ENCODE measurements around the gene FGD4. TPM values are rescaled to one million over a fixed set of nuclear protein-coding genes. Genes with fewer than 3 reads are reported as not detected.

Gene FGD4
- total and polyA plus RNA-seq, 9 of the 15 experiments (the other 6 are each of a cell fraction or from before 2014, with no cell fraction given), result 0.05 to 0.51 (median 0.27) TPM

GRCh38 chr12:32512379-32512778 is 113.0 kb downstream of the FGD4 start:
- Histone ChIP-seq H3K4me1 (replicated peaks in 1 of 2; ENCODE audit: control insufficient read depth in 2 of 2, insufficient read depth in 2 of 2, low read length in 2 of 2) (peaks cover 0 to 3% of the 10 kb centered on the region in 2 experiments; a peak in 1 of 5 replicates), H3K9me3 (replicated peaks; ENCODE audit: control insufficient read depth, insufficient read depth, low read depth, low read length) (no peaks in the 10 kb centered on the region), H3K36me3 (ENCODE audit: control insufficient read depth, insufficient read depth, low read length) (no peaks in the 10 kb centered on the region), H3K27me3 (ENCODE audit: control insufficient read depth in 2 of 2, insufficient read depth in 2 of 2, low read length in 2 of 2) (peaks cover 0 to 9% of the 10 kb centered on the region in 2 experiments; a peak in 1 of 5 replicates), H3K4me3 (no peak overlapping the region), H3K79me2 (ENCODE audit: control insufficient read depth, insufficient read depth, low read length) (no peaks in the 10 kb centered on the region), H3K4me2 (ENCODE audit: insufficient read depth, low read length) (no peak overlapping the region), H4K20me1 (replicated peaks; ENCODE audit: control insufficient read depth, insufficient read depth, low read length) (no peaks in the 10 kb centered on the region), H3K27ac (ENCODE audit: extremely low read depth, low read depth, low read length) (no peak overlapping the region), H2AFZ (ENCODE audit: low read depth, low read length) (no peak overlapping the region), H3K9me1 (ENCODE audit: control insufficient read depth, insufficient read depth, low read length) (no peaks in the 10 kb centered on the region), H3K9ac (ENCODE audit: insufficient read depth in 1 of 2, low read depth in 2 of 2, low read length in 2 of 2) (no peak overlapping the region)
- POLR2A ChIA-PET, result no interaction called here
- no TSS peak for BruUV-seq (replicated peaks)
- TF ChIP-seq SMAD1 (IDR thresholded peaks at IDR 0.05; ENCODE audit: low read depth, low read length, partially characterized antibody) (no peak), NEUROD1 (IDR thresholded peaks at IDR 0.05; ENCODE audit: borderline replicate concordance, low read depth, low read length, partially characterized antibody) (no peak), ZNF277 (CRISPR knock-in tag; IDR thresholded peaks at IDR 0.05; ENCODE audit: borderline replicate concordance) (no peak), ZNF586 (CRISPR knock-in tag; conservative IDR thresholded peaks at IDR 0.05) (no peak)
- DNase-seq (ENCODE audit: extremely low read depth in 1 of 4, low spot score in 3 of 4) (no peak), ATAC-seq (no peak), FAIRE-seq (no peak)
- 32% methylated on average over 2 of the region's 2 CpGs for WGBS (ENCODE audit: insufficient coverage, low coverage, missing lambda C conversion rate)
- in situ Hi-C loops (cut with MboI) (no loop called here), intact Hi-C loops (cut with micrococcal nuclease) (no loop called here)
- CTCF ChIA-PET (ENCODE audit: low intra/inter-chr PET ratio), result no interaction called here

- Histone ChIP-seq H3K9me1 (ENCODE audit: control insufficient read depth, insufficient read depth, low read length) (no peaks in the 10 kb centered on the region), H2AFZ (ENCODE audit: low read depth, low read length) (no peak overlapping the region), H3K27ac (ENCODE audit: extremely low read depth, low read depth, low read length) (no peak overlapping the region), H3K4me2 (ENCODE audit: insufficient read depth, low read length) (no peak overlapping the region), H3K79me2 (ENCODE audit: control insufficient read depth, insufficient read depth, low read length) (no peaks in the 10 kb centered on the region), H4K20me1 (replicated peaks; ENCODE audit: control insufficient read depth, insufficient read depth, low read length) (no peaks in the 10 kb centered on the region), H3K4me1 (replicated peaks in 1 of 2; ENCODE audit: control insufficient read depth in 2 of 2, insufficient read depth in 2 of 2, low read length in 2 of 2) (peaks cover 0 to 3% of the 10 kb centered on the region in 2 experiments; a peak in 1 of 5 replicates), H3K9me3 (replicated peaks; ENCODE audit: control insufficient read depth, insufficient read depth, low read depth, low read length) (no peaks in the 10 kb centered on the region), H3K36me3 (ENCODE audit: control insufficient read depth, insufficient read depth, low read length) (no peaks in the 10 kb centered on the region), H3K27me3 (ENCODE audit: control insufficient read depth in 2 of 2, insufficient read depth in 2 of 2, low read length in 2 of 2) (peaks cover 0 to 8% of the 10 kb centered on the region in 2 experiments; a peak in 2 of 5 replicates), H3K4me3 (no peak overlapping the region), H3K9ac (ENCODE audit: insufficient read depth in 1 of 2, low read depth in 2 of 2, low read length in 2 of 2) (no peak overlapping the region)
- no peak for DNase-seq (ENCODE audit: extremely low read depth in 1 of 4, low spot score in 3 of 4)
- BruUV-seq (replicated peaks), result no TSS peak
- WGBS (ENCODE audit: insufficient coverage, low coverage, missing lambda C conversion rate), result 3% methylated on average over 2 of the region's 2 CpGs
- no peak for FAIRE-seq
- ChIA-PET CTCF (ENCODE audit: low intra/inter-chr PET ratio) (no interaction called here), POLR2A (no interaction called here)
- intact Hi-C loops (cut with micrococcal nuclease), result no loop called here
- in situ Hi-C loops (cut with MboI), result no loop called here
- no peak for ATAC-seq
- TF ChIP-seq FOXK1 (CRISPR knock-in tag; IDR thresholded peaks at IDR 0.05; ENCODE audit: borderline replicate concordance) (no peak), ZNF407 (IDR thresholded peaks at IDR 0.05; ENCODE audit: low read depth) (no peak)
Measured at GRCh38 chr12:32512910-32513309, 113.6 kb downstream of the FGD4 start.

All from K562 (cell line).